ENCODE data around the gene PRR29. TPM values are rescaled to one million over a fixed set of nuclear protein-coding genes. Genes with fewer than 3 reads are reported as not detected.
"Not testable (repeated sequence)": the region's sequence is repeated elsewhere in the genome, so short reads cannot be mapped to it uniquely, and the experiment has no call there.

PRR29 gene
- total RNA-seq, 4 donors from 2014 or later = 0.27 TPM; not detected in 3

DNA sequence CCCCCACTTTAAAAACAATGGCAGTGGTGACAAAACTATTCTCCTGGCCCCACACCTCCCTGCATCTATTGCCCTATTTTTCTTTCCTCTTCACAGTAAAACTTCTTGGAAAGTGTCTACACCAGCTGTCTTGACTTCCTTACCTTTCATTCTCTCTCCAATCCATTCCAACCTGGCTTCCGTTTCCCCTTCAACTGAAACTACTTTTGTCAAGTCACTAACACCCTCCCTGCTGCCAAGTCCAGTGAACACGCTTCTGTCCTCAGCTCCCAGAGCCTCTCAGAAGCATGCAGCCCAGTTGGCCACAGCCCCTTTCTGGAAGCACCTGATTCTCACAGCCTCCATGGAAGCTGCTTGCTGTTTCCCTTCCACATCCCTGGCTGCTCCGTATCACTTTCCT is 21.4 kb upstream of the PRR29 start:
- H3K36me3 ChIP-seq = no peaks in the 10 kb centered on the region
- no peaks in the 10 kb centered on the region for H3K4me1 ChIP-seq
- H3K27me3 ChIP-seq = no peaks in the 10 kb centered on the region
- no peak overlapping the region for H3K27ac ChIP-seq
- no peak for TF ChIP-seq POLR2A (IDR thresholded peaks at IDR 0.05)
- no peak for DNase-seq
- peaks cover 0 to 3% (median 0%) of the 10 kb centered on the region in 4 donors for H3K9me3 ChIP-seq
- H3K4me3 ChIP-seq = no peak overlapping the region

DNA sequence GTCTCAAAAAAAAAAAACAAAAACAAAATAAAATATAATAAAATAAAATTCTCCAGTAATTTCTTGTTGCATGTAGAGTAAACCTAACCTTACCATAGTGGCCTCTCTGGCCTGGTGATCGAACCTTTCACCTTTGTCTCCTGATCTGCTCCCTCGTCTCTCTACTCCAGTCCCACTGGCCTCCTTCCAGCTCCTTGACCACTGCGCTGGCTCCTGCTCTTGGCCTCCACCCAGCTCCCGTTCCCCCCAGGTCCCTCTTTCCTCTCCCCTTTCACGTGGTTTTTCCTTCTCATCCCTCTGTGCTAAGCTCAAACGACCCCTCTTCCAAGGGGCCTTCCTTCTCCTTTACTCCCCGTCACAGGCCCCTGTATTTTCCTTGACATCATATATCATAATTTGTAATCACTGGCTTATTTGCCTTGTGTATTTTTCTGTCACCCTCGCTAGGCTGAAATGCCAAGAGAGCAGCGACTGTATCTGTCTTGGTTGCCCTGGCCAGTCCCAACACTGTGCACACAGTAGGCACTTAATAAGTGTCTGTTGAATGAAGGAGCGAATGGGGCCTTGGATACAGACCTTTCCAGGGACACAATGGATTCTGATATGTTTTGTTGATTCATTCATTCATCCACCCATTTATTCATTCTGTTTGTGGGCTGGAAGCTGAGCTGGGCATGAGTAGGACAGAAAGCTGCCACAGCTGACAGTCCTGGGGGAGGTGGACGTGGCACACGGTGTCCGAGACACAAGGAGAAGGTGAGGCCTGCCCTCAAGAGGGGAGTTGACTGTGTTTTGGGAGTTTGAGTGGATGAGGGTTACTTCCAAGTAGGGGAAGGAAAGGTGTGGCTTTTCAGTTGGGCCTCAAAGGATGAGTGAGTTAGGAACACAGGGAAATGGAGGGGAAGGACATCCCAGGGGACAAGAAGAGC is 19.6 kb upstream of the PRR29 start:
- no peaks in the 10 kb centered on the region for H3K27me3 ChIP-seq
- TF ChIP-seq, protein P1, sequence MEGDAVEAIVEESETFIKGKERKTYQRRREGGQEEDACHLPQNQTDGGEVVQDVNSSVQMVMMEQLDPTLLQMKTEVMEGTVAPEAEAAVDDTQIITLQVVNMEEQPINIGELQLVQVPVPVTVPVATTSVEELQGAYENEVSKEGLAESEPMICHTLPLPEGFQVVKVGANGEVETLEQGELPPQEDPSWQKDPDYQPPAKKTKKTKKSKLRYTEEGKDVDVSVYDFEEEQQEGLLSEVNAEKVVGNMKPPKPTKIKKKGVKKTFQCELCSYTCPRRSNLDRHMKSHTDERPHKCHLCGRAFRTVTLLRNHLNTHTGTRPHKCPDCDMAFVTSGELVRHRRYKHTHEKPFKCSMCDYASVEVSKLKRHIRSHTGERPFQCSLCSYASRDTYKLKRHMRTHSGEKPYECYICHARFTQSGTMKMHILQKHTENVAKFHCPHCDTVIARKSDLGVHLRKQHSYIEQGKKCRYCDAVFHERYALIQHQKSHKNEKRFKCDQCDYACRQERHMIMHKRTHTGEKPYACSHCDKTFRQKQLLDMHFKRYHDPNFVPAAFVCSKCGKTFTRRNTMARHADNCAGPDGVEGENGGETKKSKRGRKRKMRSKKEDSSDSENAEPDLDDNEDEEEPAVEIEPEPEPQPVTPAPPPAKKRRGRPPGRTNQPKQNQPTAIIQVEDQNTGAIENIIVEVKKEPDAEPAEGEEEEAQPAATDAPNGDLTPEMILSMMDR (IDR thresholded peaks at IDR 0.05) = no peak
- TF ChIP-seq POLR2A (IDR thresholded peaks at IDR 0.05) = no peak
- H3K27ac ChIP-seq = no peak overlapping the region
- peaks cover 0 to 3% (median 2%) of the 10 kb centered on the region in 4 donors for H3K9me3 ChIP-seq
- H3K4me3 ChIP-seq = no peak overlapping the region
- H3K36me3 ChIP-seq = no peaks in the 10 kb centered on the region
- no peak for DNase-seq
- no peaks in the 10 kb centered on the region for H3K4me1 ChIP-seq

DNA sequence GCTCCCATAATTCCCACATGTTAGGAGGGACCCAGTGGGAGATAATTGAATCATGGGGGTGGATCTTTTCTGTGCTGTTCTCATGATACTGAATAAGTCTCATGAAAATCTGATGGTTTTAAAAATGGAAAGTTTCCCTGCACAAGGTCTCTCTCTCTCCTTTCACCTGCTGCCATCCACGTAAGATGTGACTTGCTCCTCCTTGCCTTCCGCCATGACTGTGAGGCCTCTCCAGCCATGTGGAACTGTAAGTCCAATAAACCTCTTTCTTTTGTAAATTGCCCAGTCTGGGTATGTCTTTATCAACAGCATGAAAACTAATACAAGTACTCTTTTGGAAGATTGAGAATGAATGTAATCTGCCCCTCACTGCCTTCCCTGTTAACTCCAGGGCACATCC is 15.5 kb upstream of the PRR29 start:
- not testable (repeated sequence) for H3K27ac ChIP-seq, DNase-seq, H3K36me3 ChIP-seq, H3K9me3 ChIP-seq, H3K4me1 ChIP-seq, H3K27me3 ChIP-seq, H3K4me3 ChIP-seq

DNA sequence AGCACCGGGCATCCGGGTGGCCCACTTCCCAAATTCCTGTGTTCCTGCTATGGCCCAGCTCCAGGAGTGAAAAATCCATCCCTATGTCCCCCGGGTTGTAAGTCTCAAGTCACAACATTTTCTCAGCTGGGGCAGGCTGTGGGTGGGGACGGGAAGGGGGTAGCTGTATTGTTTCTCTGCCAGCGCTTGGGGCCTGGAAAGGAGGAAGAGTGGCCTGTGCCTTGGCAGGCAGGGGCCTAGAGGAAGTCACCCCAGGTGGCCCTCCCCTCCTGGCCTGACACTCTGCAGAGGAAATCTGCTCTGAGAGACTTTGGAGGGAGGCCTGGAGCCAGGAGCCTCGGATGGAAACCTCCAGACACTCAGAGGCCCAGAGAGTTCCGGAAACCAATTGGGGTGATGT is 14.8 kb upstream of the PRR29 start:
- Histone ChIP-seq H3K9me3 (peaks cover 0 to 3% (median 2%) of the 10 kb centered on the region in 4 donors), H3K36me3 (no peaks in the 10 kb centered on the region), H3K27me3 (no peaks in the 10 kb centered on the region), H3K4me3 (no peak overlapping the region), H3K4me1 (peaks cover 0 to 8% (median 0%) of the 10 kb centered on the region in 4 donors), H3K27ac (peak overlapping the region in 1 of 4 donors; percentile 31)
- no peak for TF ChIP-seq POLR2A (IDR thresholded peaks at IDR 0.05)
- TF ChIP-seq, protein P1 (IDR thresholded peaks at IDR 0.05) = no peak
- DNase-seq = no peak

DNA sequence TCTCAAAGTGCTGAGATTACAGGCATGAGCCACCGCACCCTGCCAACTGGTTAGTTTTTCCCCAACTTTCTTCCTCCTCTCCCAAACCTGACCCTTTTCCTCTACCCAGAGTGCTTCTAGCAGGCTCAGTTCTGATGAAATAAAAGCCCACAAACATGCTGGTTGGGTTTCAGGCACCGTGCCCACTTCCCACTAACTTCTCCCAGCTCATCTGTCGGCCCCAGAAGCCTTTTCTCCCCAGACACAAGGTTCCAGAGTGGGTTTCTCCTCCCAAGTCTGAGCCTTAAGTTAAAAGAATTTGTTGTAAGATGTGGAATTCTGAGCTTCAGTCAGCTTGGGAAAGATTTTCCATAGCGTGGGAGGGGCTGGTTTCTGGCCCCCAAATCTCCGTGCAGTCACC is 13.9 kb upstream of the PRR29 start:
- Histone ChIP-seq H3K4me1 (peaks cover 0 to 8% (median 0%) of the 10 kb centered on the region in 4 donors), H3K4me3 (no peak overlapping the region), H3K36me3 (no peaks in the 10 kb centered on the region), H3K27me3 (no peaks in the 10 kb centered on the region), H3K9me3 (peaks cover 0 to 3% (median 2%) of the 10 kb centered on the region in 4 donors), H3K27ac (peak overlapping the region in 3 of 4 donors; percentile 8 to 59 (median 31))
- TF ChIP-seq, protein P1 (IDR thresholded peaks at IDR 0.05) = no peak
- no peak for TF ChIP-seq POLR2A (IDR thresholded peaks at IDR 0.05)
- DNase-seq = no peak

DNA sequence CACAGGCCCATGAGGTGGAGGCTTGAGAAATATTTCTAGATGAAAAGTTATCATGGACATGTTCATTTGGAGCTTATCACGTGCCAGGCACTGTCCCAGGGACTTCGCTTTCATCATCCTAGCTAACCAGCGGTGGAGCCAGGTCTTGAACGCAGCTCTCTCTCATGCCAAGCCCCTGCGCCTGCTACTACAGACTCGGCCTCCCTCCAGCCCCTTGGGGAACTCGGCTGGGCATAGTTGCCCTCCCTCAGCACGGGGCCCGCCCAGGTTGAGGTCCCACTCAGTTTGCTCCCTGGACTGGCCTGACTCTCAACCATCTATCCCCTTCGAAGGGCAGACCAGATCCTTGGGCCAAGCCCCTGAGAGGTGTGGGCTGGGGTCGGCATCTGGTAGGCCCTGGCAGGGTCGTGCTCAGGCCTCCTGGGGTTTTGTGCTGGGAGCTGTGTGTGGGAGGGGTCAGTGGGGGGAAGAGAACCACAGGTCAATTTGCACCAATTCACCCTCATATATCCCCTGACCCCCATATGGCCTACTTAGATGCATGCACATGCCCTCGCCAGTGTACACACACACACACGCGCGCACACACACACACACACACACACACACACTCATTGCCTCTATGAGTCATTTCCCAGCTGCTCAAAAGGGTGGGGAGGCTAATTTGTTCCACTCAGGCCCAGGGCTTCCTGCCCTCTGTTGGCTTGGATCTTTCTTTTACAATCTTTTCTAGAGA is 13.3 kb upstream of the PRR29 start:
- H3K27me3 ChIP-seq = no peaks in the 10 kb centered on the region
- no peak overlapping the region for H3K4me3 ChIP-seq
- DNase-seq = peak in 1 of 3 donors; percentile 65
- H3K36me3 ChIP-seq = no peaks in the 10 kb centered on the region
- H3K9me3 ChIP-seq = peaks cover 0 to 3% (median 2%) of the 10 kb centered on the region in 4 donors
- H3K27ac ChIP-seq = peak overlapping the region in 3 of 4 donors; percentile 8 to 64 (median 31)
- peaks cover 0 to 8% (median 0%) of the 10 kb centered on the region in 4 donors for H3K4me1 ChIP-seq
- no peak for TF ChIP-seq POLR2A (IDR thresholded peaks at IDR 0.05)
- TF ChIP-seq, protein P1 (IDR thresholded peaks at IDR 0.05) = no peak
